Measurements from ENCODE around the gene GPR162.

GRCh38 chr12:6810758-6811157 lies 10.9 kb upstream of the GPR162 start:
- TF ChIP-seq, protein P1, sequence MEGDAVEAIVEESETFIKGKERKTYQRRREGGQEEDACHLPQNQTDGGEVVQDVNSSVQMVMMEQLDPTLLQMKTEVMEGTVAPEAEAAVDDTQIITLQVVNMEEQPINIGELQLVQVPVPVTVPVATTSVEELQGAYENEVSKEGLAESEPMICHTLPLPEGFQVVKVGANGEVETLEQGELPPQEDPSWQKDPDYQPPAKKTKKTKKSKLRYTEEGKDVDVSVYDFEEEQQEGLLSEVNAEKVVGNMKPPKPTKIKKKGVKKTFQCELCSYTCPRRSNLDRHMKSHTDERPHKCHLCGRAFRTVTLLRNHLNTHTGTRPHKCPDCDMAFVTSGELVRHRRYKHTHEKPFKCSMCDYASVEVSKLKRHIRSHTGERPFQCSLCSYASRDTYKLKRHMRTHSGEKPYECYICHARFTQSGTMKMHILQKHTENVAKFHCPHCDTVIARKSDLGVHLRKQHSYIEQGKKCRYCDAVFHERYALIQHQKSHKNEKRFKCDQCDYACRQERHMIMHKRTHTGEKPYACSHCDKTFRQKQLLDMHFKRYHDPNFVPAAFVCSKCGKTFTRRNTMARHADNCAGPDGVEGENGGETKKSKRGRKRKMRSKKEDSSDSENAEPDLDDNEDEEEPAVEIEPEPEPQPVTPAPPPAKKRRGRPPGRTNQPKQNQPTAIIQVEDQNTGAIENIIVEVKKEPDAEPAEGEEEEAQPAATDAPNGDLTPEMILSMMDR (optimal IDR thresholded peaks at IDR 0.05 in 1 of 3, IDR thresholded peaks at IDR 0.05 in 1 of 3, conservative IDR thresholded peaks at IDR 0.05 in 1 of 3; ENCODE audit: extremely low read depth in 1 of 3, insufficient read depth in 2 of 3, low read length in 3 of 3): no peak
- TF ChIP-seq EZH2 (IDR thresholded peaks at IDR 0.05; ENCODE audit: low read length): no peak
